HCT116 (cell line): ENCODE results near the gene STAP2. TPM values are rescaled to one million over a fixed set of nuclear protein-coding genes. Genes with fewer than 3 reads are reported as not detected.
"Not testable (repeated sequence)": the region's sequence is repeated elsewhere in the genome, so short reads cannot be mapped to it uniquely, and the experiment has no call there.

Source experiments
- ATAC-seq: fragments of 200-7000 bp; cut with Tn5 transposase; 2 replicates; pipeline ENCODE4 v1.9.1; 2020; ENCODE audit warnings: mild to moderate bottlenecking, moderate library complexity
- BruUV-seq: library from RNA; stranded (reverse); fragments of 400-500 nt; replicated peaks from 2 replicates; lab custom pipeline; 2021; lab: Mats Ljungman, UMichigan
- CTCF ChIA-PET: fragments of 300-600 bp; sonication (Branson Sonifier 250); formaldehyde crosslinking; loops from one replicate; lab custom pipeline; 2021; ENCODE audit warnings: antibody characterized with exemption; lab: Charles Lee
- POLR2A ChIA-PET: fragments of 300-600, 350-600 bp; sonication (Branson Sonifier 250); formaldehyde crosslinking; loops from one replicate; lab custom pipeline; 2021; ENCODE audit warnings: antibody characterized with exemption; lab: Charles Lee
- RAD21 ChIA-PET, 2 experiments: fragments of 300-600 bp; sonication (Branson Sonifier 250); formaldehyde crosslinking; loops; one replicate each; lab custom pipeline; 2023; ENCODE audit warnings: low total read pairs in 2 of 2; ENCODE audit not compliant: uncharacterized antibody in 2 of 2, unreplicated experiment in 2 of 2, low non-redundant PET in 1 of 2; lab: Charles Lee
- DNase-seq: peaks from one replicate; pipeline ENCODE4 v3.0.0-alpha.2; 2010; ENCODE audit warnings: low read depth, low spot score
- H2AFZ ChIP-seq: fragments of 200-600 bp; shearing (Covaris generic), sonication (generic); 2 replicates; pipeline ENCODE4 v1.6.1; 2017; ENCODE audit warnings: low read depth, mixed run types, mixed read lengths, antibody characterized with exemption, low read length; ENCODE audit not compliant: poor library complexity, severe bottlenecking
- H3K27ac ChIP-seq: 2 replicates; pipeline ENCODE4 v1.5.1; 2012; ENCODE audit warnings: low read depth, low read length
- H3K27me3 ChIP-seq: fragments of 200-600 bp; sonication (generic); 2 replicates; pipeline ENCODE4 v1.6.1; 2016; ENCODE audit warnings: mixed run types, low read length, mixed read lengths; ENCODE audit not compliant: insufficient read depth
- H3K36me3 ChIP-seq, 2 experiments: fragments of 200-500 bp in 1 of 2; fragments of 200-600 bp in 1 of 2; sonication (Bioruptor generic) in 1 of 2; sonication (generic) in 1 of 2; 2 replicates each; pipeline versions ENCODE4 v1.5.1 to v1.6.1; 2014 to 2016; ENCODE audit warnings: low read length in 2 of 2, inconsistent platforms in 1 of 2, mixed read lengths in 1 of 2, mixed run types in 1 of 2; ENCODE audit not compliant: insufficient read depth in 2 of 2, control insufficient read depth in 1 of 2
- H3K4me1 ChIP-seq, 2 experiments: fragments of 200-600 bp in 1 of 2; sonication (generic) in 1 of 2; 2 replicates each; pipeline versions ENCODE4 v1.5.1 to v1.6.1; 2012 to 2017; ENCODE audit warnings: low read length in 2 of 2, inconsistent platforms in 1 of 2, mild to moderate bottlenecking in 1 of 2, mixed read lengths in 1 of 2, mixed run types in 1 of 2, moderate library complexity in 1 of 2; ENCODE audit not compliant: insufficient read depth in 2 of 2, control insufficient read depth in 1 of 2
- H3K4me2 ChIP-seq: fragments of 200-600 bp; sonication (generic); 2 replicates; pipeline ENCODE4 v1.6.1; 2017; ENCODE audit warnings: mixed run types, low read length, mixed read lengths
- H3K4me3 ChIP-seq, 2 experiments: fragments of 200-600 bp in 1 of 2; sonication (generic) in 1 of 2; replicated peaks in 1 of 2; 2 replicates each; pipeline ENCODE4 v1.5.1; 2011 to 2016; ENCODE audit warnings: low read length in 2 of 2, control low read depth in 1 of 2, low read depth in 1 of 2, mild to moderate bottlenecking in 1 of 2, mixed read lengths in 1 of 2, mixed run types in 1 of 2
- H3K79me2 ChIP-seq: fragments of 200-600 bp; sonication (generic); 2 replicates; pipeline ENCODE4 v1.6.1; 2017; ENCODE audit warnings: mild to moderate bottlenecking, mixed run types, low read length, moderate library complexity, mixed read lengths; ENCODE audit not compliant: insufficient read depth
- H3K9ac ChIP-seq: fragments of 200-600 bp; sonication (generic); 2 replicates; pipeline ENCODE4 v1.6.1; 2016; ENCODE audit warnings: low read length, mixed read lengths
- H3K9me2 ChIP-seq: fragments of 200-600 bp; sonication (generic), shearing (Covaris generic); 2 replicates; pipeline ENCODE4 v1.6.1; 2017; ENCODE audit warnings: mixed run types, mild to moderate bottlenecking, moderate library complexity; ENCODE audit not compliant: insufficient read depth
- H3K9me3 ChIP-seq, 2 experiments: fragments of 200-500 bp in 1 of 2; fragments of 200-600 bp in 1 of 2; sonication (Bioruptor generic) in 1 of 2; sonication (generic) in 1 of 2; 2 replicates each; pipeline ENCODE4 v1.6.1; 2014 to 2017; ENCODE audit warnings: low read length in 2 of 2, mixed read lengths in 2 of 2, inconsistent platforms in 1 of 2, low read depth in 1 of 2, mild to moderate bottlenecking in 1 of 2, mixed run types in 1 of 2, moderate library complexity in 1 of 2; ENCODE audit not compliant: control insufficient read depth in 1 of 2, insufficient read depth in 1 of 2
- H4K20me1 ChIP-seq: fragments of 200-600 bp; sonication (generic), shearing (Covaris generic); 2 replicates; pipeline ENCODE4 v1.6.1; 2017; ENCODE audit warnings: mixed run types, mild to moderate bottlenecking, moderate library complexity; ENCODE audit not compliant: insufficient read depth
- ELF1 ChIP-seq: IDR thresholded peaks from 2 replicates; pipeline ENCODE4 v1.6.1; 2012; ENCODE audit warnings: low read depth, borderline replicate concordance
- EZH2 ChIP-seq: fragments of 200-600 bp; sonication (generic); IDR thresholded peaks from 2 replicates; pipeline ENCODE4 v1.6.1; 2017; ENCODE audit warnings: antibody characterized with exemption, mixed run types
- FOSL1 ChIP-seq: IDR thresholded peaks from 2 replicates; pipeline ENCODE4 v1.6.1; 2012; ENCODE audit warnings: low read depth
- JUND ChIP-seq: IDR thresholded peaks from 2 replicates; pipeline ENCODE4 v1.6.1; 2012
- RAD21 ChIP-seq: IDR thresholded peaks from 2 replicates; pipeline ENCODE4 v1.6.1; 2012; ENCODE audit warnings: low read depth, mild to moderate bottlenecking
- SIN3A ChIP-seq: IDR thresholded peaks from 2 replicates; pipeline ENCODE4 v1.6.1; 2012; ENCODE audit warnings: low read depth
- YY1 ChIP-seq: IDR thresholded peaks from 2 replicates; pipeline ENCODE4 v1.6.1; 2011; ENCODE audit warnings: low read length, low read depth, moderate library complexity, mild to moderate bottlenecking; ENCODE audit not compliant: insufficient replicate concordance; ENCODE audit errors: extremely low read depth
- intact Hi-C: fragments of 100-400 bp; cut with micrococcal nuclease; formaldehyde crosslinking; loops from 2 replicates; pipeline ENCODE4 v1.10.0; 2022
- total RNA-seq: library from RNA; stranded (reverse); gene quantifications from one replicate; pipeline ENCODE4 v1.2.1, GENCODE V29; 2021; ENCODE audit not compliant: unreplicated experiment

The STAP2 gene
- total RNA-seq, 1 experiment from 2014 or later, result 2.1 TPM

- Histone ChIP-seq H2AFZ (no peak overlapping the region), H3K4me1 (no peaks in the 10 kb centered on the region), H3K4me2 (no peak overlapping the region), H4K20me1 (no peaks in the 10 kb centered on the region), H3K4me3 (no peak overlapping the region), H3K27ac (no peak overlapping the region)
- ChIA-PET RAD21 (no interaction called here), CTCF (interaction anchor here (2.8 kb wide), 1 partner anchor 85 kb away, joined by 52 read pairs; no protein-coding TSS in a partner anchor)
- DNase-seq (no peak), ATAC-seq (no peak)
- no TSS peak for BruUV-seq
- no peak for TF ChIP-seq JUND
- TF ChIP-seq RAD21, result no peak
- TF ChIP-seq YY1, result no peak
- TF ChIP-seq FOSL1, result no peak
- TF ChIP-seq EZH2, result no peak
- no peak for TF ChIP-seq ELF1
- TF ChIP-seq, all 23 proteins: peak for 0
- no peaks in the 10 kb centered on the region for H3K79me2 ChIP-seq
- H3K36me3 ChIP-seq, result peaks cover 3 to 4% of the 10 kb centered on the region in 2 experiments; a peak in 3 of 4 replicates
- no peaks in the 10 kb centered on the region for H3K9me2 ChIP-seq
- POLR2A ChIA-PET, result no interaction called here
- intact Hi-C loops, result no loop called here
- no peak overlapping the region for H3K9ac ChIP-seq
- no peaks in the 10 kb centered on the region for H3K27me3 ChIP-seq
- H3K9me3 ChIP-seq, result no peaks in the 10 kb centered on the region
Observed at GRCh38 chr19:4350726-4351125, 12.1 kb upstream of the STAP2 start.

GRCh38 chr19:4350111-4350510 lies 11.5 kb upstream of the STAP2 start:
- DNase-seq, result no peak
- H3K4me2 ChIP-seq, result no peak overlapping the region
- POLR2A ChIA-PET, result no interaction called here
- RAD21 ChIA-PET, result no interaction called here
- CTCF ChIA-PET, result no interaction called here
- ATAC-seq, result no peak
- no peaks in the 10 kb centered on the region for H3K79me2 ChIP-seq
- no peaks in the 10 kb centered on the region for H4K20me1 ChIP-seq
- intact Hi-C loops, result no loop called here
- H3K9ac ChIP-seq, result no peak overlapping the region
- peaks cover 3 to 9% of the 10 kb centered on the region in 2 experiments; a peak in 3 of 4 replicates for H3K36me3 ChIP-seq
- no peak overlapping the region for H3K4me3 ChIP-seq
- no TSS peak for BruUV-seq
- H3K9me3 ChIP-seq, result no peaks in the 10 kb centered on the region
- H3K9me2 ChIP-seq, result no peaks in the 10 kb centered on the region
- no peak overlapping the region for H2AFZ ChIP-seq
- H3K4me1 ChIP-seq, result no peaks in the 10 kb centered on the region
- no peaks in the 10 kb centered on the region for H3K27me3 ChIP-seq
- H3K27ac ChIP-seq, result no peak overlapping the region
- no peak for TF ChIP-seq SIN3A

GRCh38 chr19:4349225-4349624 lies 10.6 kb upstream of the STAP2 start:
- DNase-seq, H3K79me2 ChIP-seq, H3K9ac ChIP-seq, H3K9me2 ChIP-seq, H3K4me1 ChIP-seq, H3K9me3 ChIP-seq, H2AFZ ChIP-seq, BruUV-seq, H4K20me1 ChIP-seq, H3K27me3 ChIP-seq, intact Hi-C loops, ATAC-seq, CTCF ChIA-PET, H3K27ac ChIP-seq, H3K36me3 ChIP-seq, H3K4me3 ChIP-seq, H3K4me2 ChIP-seq: not testable (repeated sequence)
- RAD21 ChIA-PET, result interaction anchor here in 1 of 2 experiments (0.7 kb wide), 1 partner anchor 83 kb away, joined by 3 read pairs; no protein-coding TSS in a partner anchor
- POLR2A ChIA-PET, result interaction anchor here (1.7 kb wide), 1 partner anchor 10 kb away, joined by 3 read pairs; no protein-coding TSS in a partner anchor
